ENCODE measurements around the gene NRXN2.

Gene NRXN2

GRCh38 chr11:64764753-64765152, 41.8 kb upstream of the NRXN2 start:
- H3K4me3 ChIP-seq (ENCODE audit: low read depth, low read length): no peak overlapping the region
- TF ChIP-seq POLR2A (IDR thresholded peaks at IDR 0.05; ENCODE audit: extremely low read depth, insufficient read length) (no peak), MAX (IDR thresholded peaks at IDR 0.05; ENCODE audit: low read depth, low read length) (no peak), MYC (IDR thresholded peaks at IDR 0.05; ENCODE audit: low read depth, low read length) (no peak)
- TF ChIP-seq, protein P1, sequence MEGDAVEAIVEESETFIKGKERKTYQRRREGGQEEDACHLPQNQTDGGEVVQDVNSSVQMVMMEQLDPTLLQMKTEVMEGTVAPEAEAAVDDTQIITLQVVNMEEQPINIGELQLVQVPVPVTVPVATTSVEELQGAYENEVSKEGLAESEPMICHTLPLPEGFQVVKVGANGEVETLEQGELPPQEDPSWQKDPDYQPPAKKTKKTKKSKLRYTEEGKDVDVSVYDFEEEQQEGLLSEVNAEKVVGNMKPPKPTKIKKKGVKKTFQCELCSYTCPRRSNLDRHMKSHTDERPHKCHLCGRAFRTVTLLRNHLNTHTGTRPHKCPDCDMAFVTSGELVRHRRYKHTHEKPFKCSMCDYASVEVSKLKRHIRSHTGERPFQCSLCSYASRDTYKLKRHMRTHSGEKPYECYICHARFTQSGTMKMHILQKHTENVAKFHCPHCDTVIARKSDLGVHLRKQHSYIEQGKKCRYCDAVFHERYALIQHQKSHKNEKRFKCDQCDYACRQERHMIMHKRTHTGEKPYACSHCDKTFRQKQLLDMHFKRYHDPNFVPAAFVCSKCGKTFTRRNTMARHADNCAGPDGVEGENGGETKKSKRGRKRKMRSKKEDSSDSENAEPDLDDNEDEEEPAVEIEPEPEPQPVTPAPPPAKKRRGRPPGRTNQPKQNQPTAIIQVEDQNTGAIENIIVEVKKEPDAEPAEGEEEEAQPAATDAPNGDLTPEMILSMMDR (IDR thresholded peaks at IDR 0.05; ENCODE audit: low read depth, low read length): no peak
- no peak for DNase-seq (ENCODE audit: low read depth)

DNA sequence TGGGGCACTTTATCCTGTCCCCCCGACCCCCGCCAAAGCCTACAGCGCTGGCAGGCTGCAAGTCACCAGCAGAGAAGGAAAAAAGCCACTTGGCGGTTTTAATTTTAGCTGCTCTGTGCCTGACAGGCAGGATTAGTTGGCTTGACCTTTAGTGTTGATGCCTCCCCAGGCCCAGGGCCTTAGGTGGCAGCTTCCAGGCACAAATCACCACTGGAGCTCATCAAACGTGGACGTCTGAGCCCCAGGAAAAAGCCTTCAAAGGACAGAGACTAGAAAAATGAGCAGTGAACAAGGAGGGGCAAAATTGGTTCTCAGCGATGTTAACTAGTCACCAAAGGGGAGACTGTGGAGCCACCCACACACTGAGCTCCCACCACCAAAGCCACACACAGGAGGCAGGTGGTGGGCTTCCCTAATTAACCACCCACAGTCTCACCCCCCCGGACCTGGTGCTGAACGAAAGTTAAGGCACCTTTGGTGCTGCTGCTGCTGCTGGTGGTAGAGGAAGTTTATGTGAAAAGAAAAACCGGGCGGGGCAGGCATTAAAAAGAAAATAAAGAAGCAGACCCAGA, 41.1 kb upstream of the NRXN2 start:
- DNase-seq (ENCODE audit: low read depth): peak; percentile 73
- TF ChIP-seq POLR2A (IDR thresholded peaks at IDR 0.05; ENCODE audit: extremely low read depth, insufficient read length) (no peak), MYC (IDR thresholded peaks at IDR 0.05; ENCODE audit: low read depth, low read length) (no peak), MAX (IDR thresholded peaks at IDR 0.05; ENCODE audit: low read depth, low read length) (peak; percentile 18; the same call in 1 of the 2 replicates)
- TF ChIP-seq, protein P1 (IDR thresholded peaks at IDR 0.05; ENCODE audit: low read depth, low read length): no peak
- no peak overlapping the region for H3K4me3 ChIP-seq (ENCODE audit: low read depth, low read length)

GRCh38 chr11:64763526-64764039, 40.6 kb upstream of the NRXN2 start:
- DNase-seq (ENCODE audit: low read depth): no peak
- no peak for TF ChIP-seq MYC (IDR thresholded peaks at IDR 0.05; ENCODE audit: low read depth, low read length)
- TF ChIP-seq, protein P1 (IDR thresholded peaks at IDR 0.05; ENCODE audit: low read depth, low read length): no peak
- no peak for TF ChIP-seq POLR2A (IDR thresholded peaks at IDR 0.05; ENCODE audit: extremely low read depth, insufficient read length)
- no peak for TF ChIP-seq MAX (IDR thresholded peaks at IDR 0.05; ENCODE audit: low read depth, low read length)
- H3K4me3 ChIP-seq (ENCODE audit: low read depth, low read length): no peak overlapping the region

DNA sequence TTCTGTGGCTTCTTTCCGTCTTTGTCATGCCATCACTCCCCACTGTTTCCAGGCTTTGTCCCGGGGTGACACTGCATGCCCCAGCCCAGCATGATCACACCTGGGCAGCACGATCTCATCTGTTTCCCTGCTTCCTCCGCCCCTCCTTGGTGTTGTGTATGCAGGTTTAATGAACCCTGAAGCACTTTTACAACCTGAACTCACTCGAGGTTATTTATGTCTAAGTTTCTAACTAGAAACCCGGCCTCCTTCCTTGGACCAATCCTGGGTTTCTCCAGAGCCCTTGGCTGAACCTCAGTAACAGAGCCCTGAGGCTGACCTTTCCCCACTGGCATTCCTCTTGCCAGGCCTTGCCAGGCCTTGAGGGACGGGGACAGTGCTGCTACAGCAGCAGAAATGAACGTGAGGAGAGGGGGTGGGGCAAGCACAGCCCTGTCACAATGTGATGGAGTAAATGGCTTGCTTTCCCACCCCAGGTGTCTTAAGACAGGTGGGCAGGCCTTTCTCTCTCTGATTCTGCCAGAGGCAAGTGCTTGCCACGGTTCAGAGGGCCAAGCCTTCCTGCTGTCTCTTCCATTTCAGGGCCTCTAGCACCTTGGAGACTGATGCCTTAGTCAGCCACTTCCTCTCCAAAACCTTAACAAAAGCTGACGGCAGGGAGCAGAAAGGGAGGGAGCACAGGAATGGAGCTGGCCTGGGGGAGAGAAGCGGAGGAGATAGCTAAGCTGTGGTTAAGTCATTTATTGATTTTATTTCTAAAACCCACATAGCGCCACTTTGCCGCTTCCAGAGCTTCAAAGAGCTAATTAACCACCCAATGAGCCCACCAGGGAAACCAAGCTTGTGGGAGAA, 39.9 kb upstream of the NRXN2 start:
- peak; percentile 76 for DNase-seq (ENCODE audit: low read depth)
- TF ChIP-seq MYC (IDR thresholded peaks at IDR 0.05; ENCODE audit: low read depth, low read length) (no peak), POLR2A (IDR thresholded peaks at IDR 0.05; ENCODE audit: extremely low read depth, insufficient read length) (no peak), MAX (IDR thresholded peaks at IDR 0.05; ENCODE audit: low read depth, low read length) (no peak)

DNA sequence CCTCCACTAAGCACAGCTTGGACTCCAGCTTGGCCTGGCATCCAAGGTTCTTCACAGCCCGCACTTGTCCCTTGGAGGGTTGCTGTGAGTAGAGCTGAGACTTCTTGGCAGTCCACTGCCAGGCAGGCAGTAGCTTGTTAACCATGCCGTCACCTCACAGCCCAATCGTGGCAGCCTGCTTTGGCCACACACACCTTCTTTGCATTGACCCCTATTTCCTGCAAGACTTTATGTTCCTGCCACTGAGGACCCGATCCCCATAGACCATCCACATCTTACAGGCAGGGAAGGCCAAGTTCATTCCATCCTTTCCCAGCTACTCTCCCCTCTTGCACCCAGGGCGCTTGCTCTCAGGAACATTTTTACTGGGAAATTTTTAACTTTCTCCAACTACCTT, 39.3 kb upstream of the NRXN2 start:
- peak; percentile 42 for DNase-seq (ENCODE audit: low read depth)
- no peak overlapping the region for H3K4me3 ChIP-seq (ENCODE audit: low read depth, low read length)
- TF ChIP-seq POLR2A (IDR thresholded peaks at IDR 0.05; ENCODE audit: extremely low read depth, insufficient read length) (peak; percentile 46), MAX (IDR thresholded peaks at IDR 0.05; ENCODE audit: low read depth, low read length) (no peak), MYC (IDR thresholded peaks at IDR 0.05; ENCODE audit: low read depth, low read length) (no peak)
- TF ChIP-seq, protein P1 (IDR thresholded peaks at IDR 0.05; ENCODE audit: low read depth, low read length): no peak

More for the DNA sequence above, 39.9 kb upstream of the NRXN2 start:
- H3K4me3 ChIP-seq (ENCODE audit: low read depth, low read length): no peak overlapping the region
